HPDE6-E6E7 (cell line): Measurements from ENCODE around the gene OR2G2.

Experiments
- DNase-seq: peaks from one replicate; pipeline ENCODE4 v3.0.0; 2011; ENCODE audit warnings: missing footprints; ENCODE audit errors: extremely low spot score

Gene OR2G2

GRCh38 chr1:247588060-247588459 lies at the start of gene OR2G2:
Gene OR2G2 (plus strand): TSS chr1:247588360. CDS start chr1:247588360, 0 bp downstream.
- no peak for DNase-seq

- DNase-seq, result no peak
Measured at GRCh38 chr1:247538561-247538960, 49.6 kb upstream of the OR2G2 start.

DNA sequence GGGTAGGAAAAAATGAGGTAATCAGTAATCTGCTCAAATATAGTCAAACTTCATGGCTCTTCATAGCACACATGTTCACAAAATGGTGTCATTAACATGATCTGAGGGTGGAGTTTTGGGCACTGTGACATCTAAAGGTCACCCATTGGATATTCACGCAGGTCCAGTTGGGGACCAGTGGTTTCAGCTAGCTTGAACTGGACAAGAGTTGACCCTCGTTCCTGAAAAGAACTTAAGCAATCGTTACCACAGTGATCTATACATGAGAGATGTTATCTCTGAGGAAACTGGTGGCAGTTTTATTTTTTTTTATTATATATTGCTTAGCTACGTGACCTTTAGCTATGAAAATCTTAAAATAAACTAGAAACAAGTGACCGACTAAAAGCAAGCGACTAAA lies 48.9 kb upstream of the OR2G2 start:
- no peak for DNase-seq

DNA sequence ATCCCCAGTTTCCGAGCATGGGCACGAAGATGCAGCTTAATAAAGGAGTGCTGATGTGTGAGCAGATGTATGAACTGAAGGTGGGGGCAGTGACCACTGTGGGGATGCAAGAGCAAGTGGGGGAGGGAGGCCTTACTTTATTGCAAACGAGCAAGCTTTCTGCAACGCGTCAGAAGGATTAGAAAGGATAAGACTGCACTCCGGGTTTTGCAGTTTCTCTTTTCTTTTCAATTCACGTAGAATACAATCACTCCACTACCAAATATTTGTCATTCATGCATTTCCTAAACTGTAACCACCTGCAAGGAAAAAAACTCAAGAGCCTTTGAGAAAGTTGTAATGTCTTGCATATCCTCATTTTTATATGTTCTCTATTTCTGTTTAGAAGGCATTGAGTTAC lies 47.6 kb upstream of the OR2G2 start:
- no peak for DNase-seq

DNA sequence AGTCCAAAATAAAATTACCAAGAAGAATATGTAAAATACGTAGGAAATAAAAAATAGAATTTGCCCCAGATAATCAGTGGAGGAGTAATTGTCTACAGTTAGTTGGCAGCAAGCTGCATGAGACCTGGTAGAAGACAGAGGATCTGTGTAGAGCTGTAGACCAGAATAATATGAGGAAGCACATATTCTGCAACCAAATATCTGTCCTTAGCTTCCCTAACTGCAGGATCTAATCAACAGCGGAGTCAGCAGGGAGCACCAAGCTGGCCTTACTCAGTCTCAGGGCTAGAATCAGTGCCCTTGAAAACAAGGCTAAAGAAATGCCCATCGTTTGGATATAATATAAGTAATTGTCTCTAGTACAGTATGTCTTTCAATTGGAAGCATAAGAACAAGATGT lies 45.3 kb upstream of the OR2G2 start:
- no peak for DNase-seq

DNA sequence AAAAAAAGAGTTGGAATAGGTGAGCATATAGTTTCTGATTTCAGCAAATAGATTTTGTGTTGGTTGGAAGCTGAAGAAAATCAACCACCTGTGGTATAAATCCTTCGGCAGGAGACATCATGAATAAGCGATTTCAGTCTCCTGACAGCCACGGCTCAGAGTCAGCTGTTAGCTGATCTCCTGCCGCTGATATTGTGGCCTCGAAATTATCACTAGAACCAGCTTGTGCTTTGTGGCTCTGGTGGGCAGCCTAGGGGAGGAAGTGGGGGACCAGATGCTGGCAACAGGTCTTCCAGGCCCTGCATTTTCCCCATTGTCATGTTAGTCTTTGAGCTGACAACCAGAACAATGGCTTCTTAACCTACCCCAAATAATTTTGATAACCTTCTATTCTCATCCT lies 40.1 kb upstream of the OR2G2 start:
- no peak for DNase-seq

GRCh38 chr1:247548769-247549182 lies 39.4 kb upstream of the OR2G2 start, which contains the start of gene GCSAML:
Gene GCSAML (plus strand): TSS chr1:247549134. CDS start chr1:247549192, 58 bp downstream.
- no peak for DNase-seq

DNA sequence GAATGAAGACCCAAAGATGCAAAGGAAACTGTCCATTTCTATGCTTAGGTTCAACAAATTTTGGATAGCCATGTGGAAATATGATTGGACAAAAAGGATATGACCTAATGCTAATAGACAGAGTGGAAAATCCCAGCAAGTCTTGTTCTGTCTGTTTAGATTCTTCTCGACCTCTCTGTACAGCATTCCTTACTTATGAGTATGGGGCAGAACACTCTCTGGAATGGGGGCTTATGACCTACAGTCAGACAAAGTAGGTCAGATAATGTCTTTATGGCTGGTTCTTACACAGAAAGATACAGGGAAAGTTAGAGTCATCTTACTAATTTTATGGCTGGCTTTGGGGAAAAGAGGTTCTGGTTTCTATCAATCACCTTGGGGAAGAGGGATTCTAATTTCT lies 36.4 kb upstream of the OR2G2 start:
- no peak for DNase-seq

- no peak for DNase-seq
Measured at GRCh38 chr1:247552231-247552630, 35.9 kb upstream of the OR2G2 start.

DNA sequence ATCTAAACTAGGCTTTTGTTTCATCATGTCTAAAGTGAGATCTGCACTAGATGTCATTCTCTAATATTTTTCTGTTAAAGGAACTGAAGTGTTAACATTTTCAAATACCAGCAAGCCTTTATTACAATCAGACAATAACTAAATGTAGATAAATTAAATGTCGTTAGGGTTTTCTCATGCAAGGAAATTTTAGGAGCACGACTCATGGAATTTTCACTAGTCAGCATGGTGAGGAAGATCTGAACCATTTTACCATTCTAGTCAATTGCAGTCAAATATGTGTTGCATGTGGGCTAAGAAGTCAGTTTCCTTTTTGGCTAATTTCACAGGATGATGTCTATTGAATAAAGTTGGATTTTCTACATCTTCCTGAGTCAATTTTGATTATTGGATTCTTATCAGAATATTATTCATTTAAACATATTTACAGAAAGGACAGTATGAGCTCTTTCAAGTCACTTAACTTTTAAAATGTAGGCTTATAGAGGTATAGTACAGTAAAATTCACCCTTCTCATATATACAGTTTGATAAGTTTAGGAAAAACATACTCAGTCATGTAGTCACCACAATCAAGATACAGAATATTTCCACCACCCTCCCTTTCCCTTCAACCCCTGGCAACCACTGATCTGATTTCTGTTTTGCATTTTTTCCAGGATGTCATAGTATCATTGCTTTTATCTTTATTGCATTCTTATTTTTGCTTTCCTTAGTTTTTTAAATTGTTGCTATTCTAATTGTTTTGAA lies 30.1 kb upstream of the OR2G2 start:
- DNase-seq, result no peak

DNA sequence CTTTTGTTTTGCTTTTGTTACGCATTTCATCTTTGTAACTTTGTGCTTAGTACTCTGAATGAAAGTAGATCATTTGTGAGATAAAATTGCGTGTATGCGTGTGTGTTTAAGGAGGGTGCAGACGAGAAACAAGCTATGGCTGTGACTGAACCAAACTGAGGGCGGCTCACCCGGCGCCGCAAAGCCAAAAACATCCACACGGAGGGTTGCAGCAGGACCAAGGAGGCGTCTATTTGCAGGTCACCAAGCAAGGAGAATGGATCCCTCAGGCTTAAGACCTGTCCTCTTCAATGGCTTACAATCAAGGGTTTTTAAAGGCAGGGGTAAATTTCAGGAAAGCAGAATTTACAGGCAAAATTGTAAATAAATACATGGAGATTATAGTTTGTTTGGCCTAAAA lies 26.4 kb upstream of the OR2G2 start:
- no peak for DNase-seq

DNA sequence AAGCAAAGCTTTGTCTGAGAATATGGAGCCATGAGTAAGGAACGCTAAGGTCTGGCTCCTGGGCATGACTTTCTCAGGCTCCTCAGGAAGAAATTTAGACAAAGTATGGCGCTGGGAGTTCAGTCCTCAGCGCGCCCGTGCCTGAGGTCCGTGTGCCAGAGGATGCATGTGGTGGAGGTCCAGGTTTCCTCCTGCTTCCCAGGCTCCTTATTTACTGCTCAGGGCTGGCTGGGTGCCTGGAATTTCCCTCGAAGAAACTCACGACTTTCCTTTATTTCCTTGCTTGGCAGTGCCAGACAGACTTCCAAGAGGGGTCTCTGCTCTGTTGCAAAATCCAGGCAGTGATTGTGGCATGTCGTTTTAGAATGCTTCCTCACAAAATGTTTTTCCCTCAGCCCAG lies 26.0 kb upstream of the OR2G2 start:
- no peak for DNase-seq

GRCh38 chr1:247574236-247574635 lies 13.9 kb upstream of the OR2G2 start:
- no peak for DNase-seq

DNA sequence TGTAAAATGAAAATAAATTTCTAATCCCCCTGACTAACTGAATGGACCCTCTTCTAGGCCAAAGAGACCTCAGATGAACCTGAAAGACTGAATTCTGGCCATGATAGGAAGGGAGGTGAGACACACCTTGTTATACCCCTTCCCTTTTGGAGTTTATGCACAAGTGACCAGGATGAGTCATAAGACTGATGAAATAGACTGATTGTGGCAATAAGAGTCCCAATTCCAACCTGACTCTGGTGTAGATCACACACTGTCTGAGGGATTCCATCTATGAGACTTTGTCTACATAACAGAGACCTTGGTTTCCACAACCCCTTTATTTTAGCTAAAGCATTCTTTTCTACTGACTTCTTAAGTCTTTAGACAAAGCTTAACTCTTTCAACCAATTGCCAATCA lies 13.5 kb upstream of the OR2G2 start:
- no peak for DNase-seq

GRCh38 chr1:247576514-247576913 lies 11.6 kb upstream of the OR2G2 start:
- DNase-seq, result no peak

GRCh38 chr1:247578946-247579460 lies 9.2 kb upstream of the OR2G2 start:
- DNase-seq, result no peak

DNA sequence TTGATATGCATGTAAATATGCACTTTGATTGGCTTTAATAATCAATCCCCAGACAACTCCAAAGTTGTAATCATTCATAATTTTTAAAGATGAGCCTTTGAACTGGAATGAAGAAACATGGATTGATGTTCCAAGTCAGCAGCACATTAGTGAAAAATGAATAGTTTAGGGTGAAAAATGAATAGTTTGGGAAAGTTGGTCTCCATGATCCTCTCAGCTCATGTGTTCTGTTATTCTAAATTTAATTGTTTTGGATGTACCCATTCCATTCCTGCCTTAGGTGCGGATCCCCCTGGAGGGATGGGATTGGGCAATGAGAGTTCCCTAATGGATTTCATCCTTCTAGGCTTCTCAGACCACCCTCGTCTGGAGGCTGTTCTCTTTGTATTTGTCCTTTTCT lies 17.1 kb downstream of the OR2G2 start, which contains the start of gene OR2G3:
TSS of gene OR2G3 (plus strand) at position 301 of the 400 bp plus-strand sequence. CDS start at position 301, 0 bp downstream.
- DNase-seq, result no peak

GRCh38 chr1:247613405-247613804 lies 25.2 kb downstream of the OR2G2 start:
- DNase-seq, result no peak

DNA sequence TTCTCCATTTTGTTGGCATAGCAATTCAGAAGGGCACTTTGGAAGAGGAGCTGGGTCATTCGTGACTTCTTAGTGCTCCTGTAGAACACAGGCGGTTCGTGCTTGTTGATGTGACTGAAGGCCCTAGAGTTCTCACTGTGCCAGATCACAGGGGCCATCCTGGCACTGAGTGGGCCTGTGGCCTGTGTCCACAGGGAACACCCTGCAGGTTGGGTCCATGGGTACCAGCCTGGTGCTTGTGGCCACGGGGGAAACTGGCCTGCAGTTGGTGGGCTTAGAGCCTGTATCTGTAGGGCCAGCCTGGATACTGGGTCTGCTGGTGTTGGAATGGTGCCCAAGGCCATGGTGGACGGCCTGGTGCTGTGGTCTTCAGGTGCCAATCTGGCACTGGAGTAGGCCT lies 26.5 kb downstream of the OR2G2 start:
- DNase-seq, result no peak

- DNase-seq, result no peak
Measured at GRCh38 chr1:247627951-247628350, 39.8 kb downstream of the OR2G2 start.

DNA sequence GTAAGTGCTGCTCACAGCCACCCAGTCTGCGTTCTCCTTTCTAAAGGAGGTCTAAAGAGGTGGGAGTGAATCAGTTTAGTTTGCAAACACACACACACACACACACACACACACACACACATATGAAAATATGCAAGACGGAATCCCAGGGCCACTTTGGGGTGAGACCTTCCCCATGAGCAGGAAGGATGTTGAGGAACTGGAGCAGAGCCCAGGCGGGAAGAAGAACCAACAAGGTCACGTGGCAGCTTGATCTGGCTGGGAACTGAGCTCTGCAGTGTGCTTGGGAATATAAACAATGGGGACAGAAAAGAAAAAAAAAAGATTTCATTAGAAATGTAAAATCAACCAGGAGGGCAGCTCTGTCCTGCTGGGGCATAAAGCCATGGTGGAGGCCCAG lies 49.9 kb downstream of the OR2G2 start:
- DNase-seq, result no peak

GRCh38 chr1:247638781-247639180 lies 50.6 kb downstream of the OR2G2 start:
- no peak for DNase-seq
